Suppressor macrophage (primary cell): ENCODE data around the gene NCL.
"Not testable (repeated sequence)": the region's sequence is repeated elsewhere in the genome, so short reads cannot be mapped to it uniquely, and the experiment has no call there.

Experiments
- DNase-seq, 4 experiments: peaks; one replicate each; pipeline ENCODE4 v3.0.0-alpha.2; 2020 to 2022

Gene NCL

DNA sequence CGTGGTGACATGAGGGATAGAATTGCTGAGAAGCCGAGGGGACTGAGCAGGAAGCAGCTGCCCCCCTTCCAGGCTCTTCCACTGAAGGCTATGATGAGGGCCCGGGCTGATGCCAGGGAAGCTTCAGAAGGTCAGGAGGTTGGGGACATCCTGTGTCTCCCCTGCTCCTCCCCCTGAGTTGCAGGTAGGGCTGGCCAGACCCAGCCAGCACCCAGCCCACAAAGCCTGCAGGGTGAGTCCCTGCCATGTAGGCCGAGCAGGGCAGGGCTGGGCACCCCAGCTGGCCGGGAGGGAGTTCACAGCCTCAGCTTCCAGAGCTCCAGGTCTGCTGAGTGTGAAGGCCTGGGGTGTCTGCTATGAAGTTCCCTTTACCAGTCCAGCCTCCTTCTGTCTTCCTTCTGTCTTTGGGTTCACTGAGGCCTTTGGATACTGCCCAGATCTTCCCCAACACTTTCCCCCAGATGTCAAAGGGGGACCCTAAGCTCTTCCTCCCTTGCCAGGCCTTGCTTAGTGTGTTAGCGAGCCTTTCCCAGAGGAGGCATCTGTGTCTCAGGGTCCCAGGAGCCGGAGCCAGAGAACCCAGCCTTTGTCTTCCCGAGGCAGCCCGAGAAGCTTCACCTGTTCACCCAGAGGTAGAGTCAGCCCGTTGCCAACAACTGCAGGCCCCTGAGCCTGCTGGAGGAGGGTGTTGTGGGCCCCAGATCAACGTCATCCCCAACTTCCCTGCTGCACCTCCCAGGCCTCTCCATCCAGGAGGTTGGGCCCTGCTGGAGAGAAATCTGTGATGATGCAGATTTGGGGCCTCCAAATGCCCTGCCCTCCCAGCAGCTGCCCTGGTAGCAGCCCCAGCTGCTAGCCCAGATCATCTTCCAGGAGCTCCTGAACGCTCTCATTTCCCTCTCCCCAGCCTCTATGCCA lies 3.6 kb upstream of the NCL start:
- peak in 1 of 4 experiments; percentile 25 for DNase-seq

DNA sequence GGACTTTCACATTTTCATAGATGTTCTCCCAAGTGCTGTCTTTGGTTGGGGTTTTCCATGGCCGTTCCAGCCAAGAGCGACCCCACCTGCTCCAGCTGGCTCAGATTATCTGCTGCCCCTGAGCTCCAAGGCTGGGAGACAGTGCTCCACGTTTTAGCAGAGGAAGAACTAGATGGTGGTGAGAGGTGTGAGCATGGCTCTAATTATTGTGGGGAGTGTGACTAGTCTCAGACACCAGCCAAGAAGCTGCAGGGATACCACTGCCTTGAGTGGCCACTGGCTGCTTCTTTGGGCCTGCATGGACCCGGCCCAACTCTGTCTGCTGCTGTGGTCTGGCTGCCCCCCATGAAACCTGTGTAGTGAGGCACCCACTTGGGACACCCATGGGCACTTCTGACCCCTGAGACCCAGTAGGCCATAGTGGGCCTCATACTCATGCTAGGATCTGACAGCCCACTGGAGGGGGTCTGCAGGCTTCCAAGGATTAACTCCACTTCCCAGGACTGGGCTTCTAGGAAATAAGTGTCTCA lies 2.8 kb upstream of the NCL start:
- no peak for DNase-seq

DNA sequence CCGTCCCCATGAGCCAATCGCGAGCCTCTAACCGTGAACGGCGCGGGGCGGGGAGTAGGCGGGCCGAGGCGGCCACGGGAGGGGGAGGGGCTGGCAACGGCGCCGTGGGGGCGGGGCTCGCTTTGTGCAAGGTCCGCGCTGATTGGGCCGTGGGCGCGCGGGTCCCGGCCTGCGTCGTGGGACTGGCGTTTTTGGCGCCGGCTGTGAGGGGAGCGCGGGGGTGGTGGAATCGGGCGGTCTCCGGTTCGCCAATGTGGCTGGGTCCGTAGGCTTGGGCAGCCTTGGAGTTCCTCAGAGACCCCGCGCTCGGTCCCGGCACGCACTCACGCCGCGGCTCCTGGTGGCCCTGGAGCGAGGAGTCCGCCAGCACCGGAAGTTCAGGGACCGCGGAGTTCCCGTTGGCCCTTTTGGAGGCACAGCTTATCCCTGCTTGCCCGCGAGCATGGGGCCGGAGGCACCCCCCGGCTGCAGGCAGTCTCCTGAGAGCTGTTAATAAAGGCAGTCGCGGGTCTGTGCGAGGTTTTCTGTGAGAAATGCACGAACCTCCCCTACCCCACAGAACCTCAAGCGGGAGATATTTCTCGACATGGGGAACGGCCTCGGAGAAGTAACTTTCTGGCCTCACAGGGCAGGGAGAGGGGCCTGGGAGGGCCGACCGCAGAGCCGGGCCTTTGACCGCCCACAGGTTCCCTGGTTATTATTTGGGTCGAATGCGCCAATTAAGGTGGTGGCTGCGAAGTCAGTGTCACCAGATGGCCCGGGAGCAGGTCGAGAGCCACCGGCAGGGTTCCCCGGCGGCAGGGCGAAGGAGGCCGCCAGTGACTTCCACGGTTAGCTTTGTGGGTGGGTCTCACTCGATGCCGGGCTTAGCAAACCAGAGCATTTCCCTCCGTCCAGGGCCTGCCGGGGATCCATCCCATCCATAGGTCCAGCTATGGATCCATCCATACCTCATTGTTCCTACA lies 574 bp upstream of the NCL start:
- peak; percentile 99 to 100 (median 100) for DNase-seq

DNA sequence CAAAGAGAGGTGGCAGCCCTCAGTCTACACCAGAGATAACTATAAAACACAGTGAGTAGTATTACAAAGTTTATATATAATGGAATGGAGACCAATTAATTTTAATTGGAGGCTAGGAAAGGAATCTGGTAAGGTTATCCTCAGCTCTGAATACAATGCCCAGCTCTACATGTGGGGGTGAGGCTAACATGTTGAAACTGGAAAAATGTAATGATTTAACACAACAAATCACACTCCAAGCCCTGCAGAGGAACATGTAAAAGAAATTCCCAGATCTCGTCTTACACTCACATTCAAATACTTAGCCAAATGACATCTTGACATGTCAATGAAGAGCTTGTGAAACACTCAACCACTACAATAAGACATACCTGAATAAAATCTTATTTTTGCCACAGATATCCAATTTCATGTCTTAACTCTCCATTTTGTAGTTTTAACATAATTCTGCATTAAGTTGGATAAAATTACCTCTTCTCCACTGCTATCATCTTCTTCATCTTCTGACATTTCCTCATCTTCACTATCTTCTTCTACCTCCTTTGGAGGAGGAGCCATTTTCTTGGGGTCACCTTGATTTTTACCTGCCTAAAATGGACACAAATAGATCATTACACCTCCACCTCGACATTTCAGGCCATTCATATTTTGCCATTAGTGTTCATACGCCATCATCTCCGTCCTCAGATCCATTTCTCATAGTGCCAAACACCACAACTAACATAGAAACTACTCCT lies 1.4 kb downstream of the NCL start:
- DNase-seq = no peak

DNA sequence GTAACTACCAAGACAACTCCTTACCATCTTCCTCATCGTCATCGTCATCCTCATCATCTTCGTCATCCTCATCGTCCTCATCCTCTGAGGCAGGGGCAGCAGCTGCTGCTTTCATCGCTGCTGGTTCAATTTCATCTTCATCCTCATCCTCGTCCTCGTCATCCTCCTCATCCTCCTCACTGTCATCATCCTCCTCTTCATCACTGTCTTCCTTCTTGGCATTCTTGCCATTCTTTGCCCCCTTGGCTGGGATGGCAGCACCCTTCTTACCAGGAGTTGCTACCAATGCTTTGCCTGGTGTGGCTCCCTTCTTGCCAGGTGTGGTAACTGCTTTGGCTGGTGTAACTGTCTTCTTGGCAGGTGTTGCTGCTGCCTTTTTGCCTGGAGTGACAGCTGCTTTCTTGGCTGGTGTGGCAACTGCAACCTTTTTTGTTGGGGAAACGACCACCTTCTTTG lies 2.7 kb downstream of the NCL start:
- DNase-seq = no peak

DNA sequence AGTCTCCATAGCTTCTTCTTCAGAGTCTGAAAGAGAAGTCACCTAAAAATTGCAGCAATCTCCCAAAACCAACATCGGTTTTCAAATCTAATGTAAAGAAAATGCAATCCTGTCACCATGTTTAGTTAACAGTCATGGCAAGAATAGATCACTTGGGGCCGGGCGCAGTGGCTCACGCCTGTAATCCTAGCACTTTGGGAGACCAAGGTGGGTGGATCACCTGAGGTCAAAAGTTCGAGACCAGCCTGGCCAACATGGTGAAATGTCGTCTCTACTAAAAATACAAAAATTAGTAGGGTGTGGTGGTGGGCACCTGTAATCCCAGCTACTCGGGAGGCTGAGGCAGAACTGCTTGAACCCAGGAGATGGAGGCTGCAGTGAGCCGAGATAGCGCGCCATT lies 3.4 kb downstream of the NCL start:
- DNase-seq = not testable (repeated sequence)

DNA sequence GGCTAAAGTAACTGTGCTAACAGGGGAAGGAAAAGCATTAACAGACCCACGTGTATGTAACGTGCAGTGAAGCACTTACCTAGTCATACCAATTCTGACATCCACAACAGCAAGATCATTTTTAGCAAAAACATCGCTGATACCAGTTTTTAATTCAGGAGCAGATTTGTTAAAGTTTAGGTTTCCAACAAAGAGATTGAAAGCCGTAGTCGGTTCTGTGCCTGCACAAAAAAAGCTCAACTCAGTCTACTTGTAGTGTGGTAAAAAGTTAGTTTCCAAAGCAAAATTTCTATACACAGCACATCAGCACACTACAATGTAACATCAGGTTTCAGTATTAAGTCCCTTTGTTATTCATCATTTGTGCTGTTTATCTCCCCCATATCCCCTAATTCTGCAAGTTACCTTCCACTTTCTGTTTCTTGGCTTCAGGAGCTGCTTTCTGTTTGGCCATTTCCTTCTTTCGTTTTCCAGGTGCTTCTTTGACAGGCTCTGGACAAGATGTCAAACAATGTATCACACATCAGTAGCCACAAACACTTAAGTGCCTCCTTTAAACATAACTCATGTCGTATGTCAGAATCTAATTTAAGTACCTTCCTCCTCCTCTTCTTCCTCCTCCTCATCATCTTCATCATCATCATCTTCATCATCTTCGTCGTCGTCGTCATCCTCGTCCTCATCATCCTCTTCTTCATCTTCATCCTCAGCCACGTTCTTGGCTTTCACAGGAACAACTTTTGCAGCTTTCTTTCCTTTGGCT lies 4.0 kb downstream of the NCL start:
- no peak for DNase-seq

DNA sequence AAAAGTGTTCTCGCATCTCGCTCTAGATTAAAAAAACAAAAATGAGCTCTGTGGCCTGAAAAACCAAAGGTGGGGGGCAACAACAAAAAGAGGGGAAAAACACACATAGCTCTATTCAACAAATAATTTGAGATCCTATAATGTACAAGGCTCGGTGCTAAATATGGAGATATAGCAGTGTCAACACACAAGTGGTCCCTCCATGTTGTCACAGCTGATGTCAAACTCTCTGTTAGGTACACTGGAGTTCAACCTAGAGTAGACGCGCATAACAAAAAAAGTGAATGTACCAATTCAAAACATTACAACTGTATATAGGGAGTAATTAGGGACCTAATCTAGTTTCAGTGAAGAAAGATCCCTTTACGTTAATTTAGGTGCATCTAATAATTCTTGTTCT lies 5.9 kb downstream of the NCL start:
- DNase-seq = no peak

DNA sequence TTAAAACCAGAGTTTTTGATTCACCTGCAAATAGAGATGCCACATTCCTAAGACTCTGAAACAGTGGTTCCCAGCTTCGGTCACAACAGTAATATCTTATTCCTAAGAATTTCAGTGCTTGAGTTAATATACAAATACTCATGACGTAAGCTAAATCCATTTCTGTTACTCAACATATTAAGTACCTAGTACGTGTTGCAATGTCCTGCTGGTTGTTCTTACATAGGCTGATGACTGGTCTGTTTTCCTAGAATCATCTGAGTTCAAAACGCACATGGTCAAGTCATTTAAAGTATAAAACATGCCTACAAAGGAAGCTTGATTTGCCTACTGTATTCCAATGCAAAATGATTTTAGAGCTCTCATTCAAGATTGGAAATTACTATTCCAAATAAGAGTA lies 7.2 kb downstream of the NCL start:
- no peak for DNase-seq

DNA sequence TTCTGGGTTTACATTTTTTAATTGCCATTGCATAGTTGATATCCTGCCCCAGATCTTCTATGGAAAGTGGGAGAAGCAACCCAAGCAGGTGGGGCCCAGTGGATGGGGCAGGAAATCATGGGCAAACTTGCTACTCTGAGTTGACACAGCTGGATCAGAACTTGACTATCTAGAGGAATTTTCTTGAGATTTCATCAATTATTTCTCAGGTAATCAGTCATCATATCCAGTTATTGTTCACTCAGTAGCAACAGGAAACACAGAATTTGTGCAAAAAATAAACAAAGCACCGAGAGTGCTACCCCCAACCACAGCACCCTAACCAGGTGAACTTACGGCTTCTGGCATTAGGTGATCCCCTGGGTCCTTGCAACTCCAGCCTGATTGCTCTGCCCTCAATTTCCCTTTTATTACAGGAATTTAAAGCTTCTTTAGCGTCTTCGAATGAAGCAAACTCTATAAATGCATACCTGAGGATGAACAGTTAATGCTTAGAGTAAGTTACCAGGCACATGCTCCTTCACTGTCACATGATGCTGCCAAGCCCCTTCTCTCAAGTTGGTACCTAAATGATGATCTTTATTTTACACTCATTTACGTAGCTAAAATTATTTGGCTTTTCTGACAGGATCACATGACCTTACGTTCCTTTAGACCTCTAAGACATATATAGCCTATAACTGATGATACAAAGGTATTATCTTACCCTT lies 7.8 kb downstream of the NCL start:
- DNase-seq = no peak

DNA sequence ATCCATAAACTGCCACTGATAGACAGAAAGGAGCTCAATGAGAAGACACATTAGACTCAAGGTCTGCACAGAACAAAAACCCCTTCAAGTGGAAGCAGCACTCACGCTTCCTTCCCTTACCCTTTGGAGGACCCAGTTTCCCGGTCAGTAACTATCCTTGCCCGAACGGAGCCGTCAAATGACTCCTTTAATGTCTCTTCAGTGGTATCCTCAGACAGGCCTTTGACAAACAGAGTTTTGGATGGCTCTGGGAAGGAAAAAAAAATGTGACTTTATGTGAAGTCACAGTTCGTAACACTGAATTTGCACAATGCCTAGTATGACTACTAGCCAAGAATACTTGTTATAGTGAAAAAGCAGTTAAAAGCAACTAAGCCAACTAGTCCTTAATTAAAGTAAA lies 8.4 kb downstream of the NCL start:
- DNase-seq = no peak

DNA sequence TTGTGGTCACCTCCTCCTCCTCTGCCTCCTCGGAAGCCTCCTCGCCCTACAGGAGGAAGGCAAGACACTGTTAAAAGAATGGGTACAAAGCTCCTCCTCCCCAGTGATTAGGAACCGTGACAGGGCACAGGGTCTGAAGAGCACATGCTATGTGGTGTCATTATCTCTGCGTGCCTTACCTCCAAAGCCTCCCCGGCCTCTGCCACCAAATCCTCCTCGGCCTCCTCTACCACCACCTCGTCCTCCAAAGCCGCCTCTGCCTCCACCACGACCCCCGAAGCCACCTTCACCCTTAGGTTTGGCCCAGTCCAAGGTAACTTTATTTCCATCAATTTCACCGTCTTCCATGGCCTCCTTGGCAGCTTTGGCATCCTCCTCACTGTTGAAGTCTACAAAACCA lies 9.1 kb downstream of the NCL start:
- no peak for DNase-seq

DNA sequence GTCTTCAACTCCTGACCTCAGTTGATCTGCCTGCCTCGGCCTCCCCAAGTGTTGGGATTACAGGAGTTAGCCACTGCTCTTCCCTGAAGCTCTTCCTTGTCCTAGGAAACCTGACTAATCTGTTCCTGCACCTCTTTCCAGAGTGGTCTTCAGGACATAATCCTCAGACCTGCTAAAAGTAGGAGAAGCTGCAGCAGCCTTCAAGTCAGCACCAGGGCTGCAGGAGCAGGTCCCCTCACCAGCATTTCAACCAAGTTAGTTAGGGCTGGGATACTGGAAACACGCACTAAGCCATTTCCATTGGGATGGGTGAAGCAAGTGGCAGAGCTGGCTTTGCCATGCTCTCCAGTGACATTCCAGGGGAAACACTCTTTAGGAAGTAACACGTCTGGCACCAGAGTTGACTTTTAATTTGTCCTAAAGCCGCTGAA lies 9.9 kb downstream of the NCL start:
- no peak for DNase-seq

DNA sequence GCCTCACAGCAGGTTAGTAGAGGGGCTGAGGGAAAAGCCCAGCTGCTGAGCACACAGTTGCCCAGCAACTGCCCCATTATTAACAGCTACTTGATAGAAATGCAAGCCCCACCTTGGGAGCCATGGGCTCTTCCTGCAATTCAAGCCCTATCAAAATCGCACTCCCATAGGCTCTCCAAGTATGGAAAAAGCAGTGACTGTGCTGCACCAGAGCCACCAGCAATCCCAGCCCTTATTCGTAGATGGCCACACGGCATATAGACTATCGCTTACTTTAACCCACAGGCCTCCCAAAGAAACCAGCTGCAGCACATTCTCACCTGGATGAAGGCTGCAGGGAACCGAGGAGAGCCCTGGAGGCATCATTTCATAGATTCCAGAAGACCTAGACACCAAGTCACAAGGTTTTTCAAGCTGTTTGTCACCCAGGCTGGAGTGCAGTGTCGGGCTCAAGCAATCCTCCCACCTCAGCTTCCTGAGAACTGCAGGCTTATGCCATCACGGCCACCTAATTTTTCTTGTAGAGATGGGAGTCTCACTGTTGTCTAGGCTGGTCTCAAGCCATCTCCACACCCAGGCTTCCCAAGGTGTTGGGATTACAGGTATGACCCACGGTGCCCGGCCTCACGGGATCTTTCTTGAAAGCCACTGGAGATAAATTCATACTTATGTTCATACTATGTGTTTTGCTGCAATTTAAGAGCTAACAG lies 11.3 kb downstream of the NCL start:
- DNase-seq = no peak

DNA sequence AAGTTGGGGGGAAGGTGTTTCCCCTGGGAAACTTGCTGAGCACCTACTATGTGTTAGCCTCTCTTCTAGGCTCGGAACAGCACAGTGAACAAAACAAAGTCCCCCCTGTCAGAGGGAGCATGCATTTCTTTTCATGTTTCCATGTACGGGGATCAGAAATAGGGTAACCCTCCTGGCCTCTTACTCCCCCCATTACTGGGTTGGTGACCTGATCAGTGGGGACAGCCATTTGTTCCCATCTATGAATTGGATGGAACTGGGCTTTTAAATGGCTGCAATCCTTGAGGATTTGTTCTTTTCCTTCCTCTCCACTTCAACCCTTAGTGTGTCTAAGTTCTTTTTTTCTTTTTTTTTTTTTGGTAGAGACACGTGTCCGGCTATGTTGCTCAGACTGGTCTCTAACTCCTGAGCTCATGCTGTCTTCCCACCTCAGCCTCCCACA lies 13.7 kb downstream of the NCL start:
- peak in 2 of 4 experiments; percentile 14 to 17 for DNase-seq

DNA sequence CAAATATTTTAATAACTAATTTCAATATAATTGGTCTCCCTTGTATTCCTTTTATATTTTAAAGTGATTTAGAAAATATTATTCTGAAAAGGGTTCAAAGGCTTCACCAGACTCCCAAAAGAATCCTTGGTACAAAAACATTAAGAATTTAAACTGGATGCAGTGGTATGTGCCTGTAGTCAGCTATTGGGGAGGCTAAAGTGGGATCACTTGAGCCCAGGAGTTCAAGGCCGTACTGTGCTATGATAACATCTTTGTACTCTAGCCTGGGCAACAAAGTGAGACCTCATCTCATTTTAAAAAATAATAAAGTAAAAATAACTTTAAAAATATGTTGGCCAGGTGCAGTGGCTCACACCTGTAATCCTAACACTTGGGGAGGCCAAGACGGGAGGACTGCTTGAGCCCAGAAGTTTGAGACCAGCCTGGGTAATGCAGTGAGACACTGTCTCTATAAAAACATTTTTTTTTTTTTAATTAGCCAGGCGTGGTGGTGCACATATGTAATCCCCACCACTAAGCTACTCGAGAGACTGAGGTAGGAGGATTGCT lies 14.7 kb downstream of the NCL start:
- DNase-seq = no peak

DNA sequence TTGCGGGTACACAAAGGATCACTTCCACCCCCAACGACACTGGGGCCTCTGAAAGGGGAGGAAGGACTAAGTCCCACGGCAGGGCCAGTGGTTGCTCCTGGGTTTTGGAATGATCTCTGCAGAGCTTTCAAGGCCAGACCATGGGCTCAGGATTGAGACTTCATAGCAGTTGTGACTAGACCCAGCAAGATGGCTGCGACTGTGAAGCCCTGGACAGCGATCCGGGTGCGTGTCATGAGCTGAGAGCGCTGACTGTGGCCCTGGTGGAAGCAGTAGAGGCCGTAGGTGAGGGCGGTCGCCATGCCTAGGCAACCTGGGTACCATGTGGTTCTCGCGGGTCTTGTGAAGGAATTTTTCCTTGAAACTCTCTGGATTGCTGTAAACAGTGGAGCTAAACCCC lies 27.3 kb downstream of the NCL start:
- no peak for DNase-seq

DNA sequence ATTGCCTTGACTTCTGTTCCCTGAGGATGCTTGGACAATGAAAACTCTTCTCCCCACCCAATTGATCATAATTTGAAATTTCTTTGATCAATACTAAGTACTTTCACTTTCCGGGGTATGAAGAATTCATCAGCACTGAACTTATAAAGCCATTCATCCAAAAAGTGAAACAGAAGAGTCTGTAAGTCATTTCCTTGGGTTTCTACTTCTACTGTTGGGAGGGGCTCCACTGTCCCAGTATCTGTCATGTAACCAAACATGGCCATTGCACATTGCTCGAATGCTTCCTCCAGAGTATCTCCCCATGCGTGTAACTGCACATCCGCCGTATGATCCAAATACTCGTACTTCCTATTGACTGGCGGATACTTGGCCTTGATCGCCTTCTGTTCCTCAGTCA lies 30.3 kb downstream of the NCL start:
- DNase-seq = no peak

DNA sequence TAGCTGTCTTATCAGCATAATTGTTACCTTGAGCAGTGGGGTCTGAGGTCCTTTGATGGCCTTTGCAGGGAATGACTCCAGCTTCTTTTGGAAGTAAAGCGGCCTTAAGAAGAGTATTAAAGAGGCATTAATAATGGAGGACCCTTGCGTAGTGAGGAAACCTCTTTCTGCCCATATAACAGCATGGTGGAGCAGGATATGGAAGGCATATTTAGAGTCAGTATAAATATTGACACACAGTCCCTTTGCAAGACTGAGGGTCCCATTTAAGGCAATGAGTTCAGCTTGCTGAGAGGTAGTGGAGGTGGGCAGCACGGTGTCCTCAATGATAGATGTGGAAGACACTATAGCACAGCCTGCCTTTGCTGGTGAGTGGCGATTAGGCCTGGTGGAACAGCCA lies 32.7 kb downstream of the NCL start:
- no peak for DNase-seq

DNA sequence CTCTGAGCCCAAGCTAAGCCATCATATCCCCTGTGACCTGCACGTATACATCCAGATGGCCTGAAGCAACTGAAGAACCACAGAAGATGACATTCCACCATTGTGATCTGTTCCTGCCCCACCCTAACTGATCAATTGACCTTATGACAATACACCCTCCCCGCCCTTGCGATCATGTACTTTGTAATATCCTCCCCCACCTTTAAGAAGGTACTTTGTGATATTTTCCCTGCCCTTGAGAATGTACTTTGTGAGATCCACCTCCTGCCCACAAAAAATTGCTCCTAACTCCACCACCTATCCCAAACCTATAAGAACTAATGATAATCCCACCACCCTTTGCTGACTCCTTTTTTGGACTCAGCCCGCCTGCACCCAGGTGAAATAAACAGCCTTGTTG lies 33.8 kb downstream of the NCL start:
- not testable (repeated sequence) for DNase-seq
